PC-9 (cell line): ENCODE data around the gene POC5.

Experiments
- CTCF ChIP-seq: fragments of 200-600 bp; sonication (generic); conservative IDR thresholded peaks from 2 replicates; pipeline ENCODE4 v1.6.1; 2017; ENCODE audit warnings: mixed run types, antibody characterized with exemption, mild to moderate bottlenecking, moderate library complexity
- EZH2 ChIP-seq: fragments of 200-600 bp; sonication (generic); IDR thresholded peaks from 2 replicates; pipeline ENCODE4 v1.8.0; 2017; ENCODE audit warnings: antibody characterized with exemption, low read depth

DNA sequence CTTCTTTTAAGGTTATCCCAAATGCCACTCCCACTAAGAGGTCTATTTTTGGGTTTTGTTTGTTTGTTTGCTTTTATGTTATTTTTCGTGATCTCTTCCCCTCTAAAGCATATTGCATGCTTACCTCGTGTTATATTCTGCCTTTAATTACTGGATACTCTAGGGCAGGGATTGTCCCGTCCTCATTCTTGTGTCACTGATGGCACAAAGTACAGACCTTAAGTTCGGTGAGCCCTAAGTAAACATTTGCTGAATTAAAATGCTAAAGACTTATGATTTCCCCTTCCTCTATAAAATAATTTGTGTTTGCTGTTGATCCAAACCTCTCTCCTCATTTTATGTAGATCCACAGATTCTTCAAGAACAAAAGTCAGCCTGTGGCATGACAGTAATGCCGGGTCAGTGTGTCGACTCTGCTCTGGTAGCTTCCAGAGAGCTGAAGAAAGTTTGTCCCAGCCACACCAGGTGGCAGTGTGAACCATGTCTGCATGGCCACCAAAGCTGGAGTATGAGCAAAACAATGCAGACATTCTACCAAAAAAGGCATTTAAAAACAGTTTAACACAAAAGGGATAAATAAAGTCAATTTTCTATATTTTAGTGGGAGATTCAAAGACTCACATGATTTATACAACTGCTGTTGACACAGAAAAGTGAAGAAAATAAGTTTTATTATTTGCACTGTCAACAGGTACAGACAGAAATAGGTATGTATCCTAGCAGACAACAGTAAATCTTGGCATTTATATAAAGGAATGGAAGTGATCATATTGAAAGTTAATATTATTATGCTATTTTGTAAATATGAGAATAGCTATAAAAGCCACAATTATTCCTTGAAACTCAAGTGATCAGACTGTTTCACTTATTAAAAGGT, 17.9 kb upstream of the POC5 start:
- TF ChIP-seq CTCF (peak; percentile 64), EZH2 (no peak)
